Lung (tissue), 12 donors: ENCODE data around the gene ADCYAP1R1. TPM values are rescaled to one million over a fixed set of nuclear protein-coding genes. Genes with fewer than 3 reads are reported as not detected.
A peak's percentile ranks its signal among the peaks of the same experiment; 100 is the strongest.

Source experiments
- ATAC-seq: fragments of 200-7000 bp; cut with Tn5 transposase; one replicate; pipeline ENCODE4 v1.9.1; 2020; ENCODE audit warnings: moderate number of reproducible peaks; ENCODE audit not compliant: insufficient read depth, low FRiP score
- DNase-seq, 3 donors: peaks; one replicate each; pipeline ENCODE4 v3.0.0-alpha.2; 2013 to 2017
- H3K27ac ChIP-seq, 2 donors: one replicate each; pipeline ENCODE4 v1.5.1; 2013; ENCODE audit warnings: mild to moderate bottlenecking in 2 of 2, moderate library complexity in 2 of 2, control low read depth in 1 of 2, inconsistent platforms in 1 of 2, low read depth in 1 of 2, low read length in 1 of 2
- H3K27me3 ChIP-seq, 3 donors: one replicate each; pipeline ENCODE4 v1.5.1; 2013; ENCODE audit warnings: low read length in 2 of 3; ENCODE audit not compliant: control insufficient read depth in 3 of 3, insufficient read depth in 3 of 3
- H3K36me3 ChIP-seq, 4 donors: one replicate each; pipeline ENCODE4 v1.5.1; 2013; ENCODE audit warnings: low read length in 4 of 4, mild to moderate bottlenecking in 1 of 4, moderate library complexity in 1 of 4; ENCODE audit not compliant: control insufficient read depth in 4 of 4, insufficient read depth in 4 of 4
- H3K4me1 ChIP-seq, 5 donors: one replicate each; pipeline ENCODE4 v1.5.1; 2013; ENCODE audit warnings: low read length in 5 of 5, mild to moderate bottlenecking in 2 of 5, moderate library complexity in 1 of 5; ENCODE audit not compliant: control insufficient read depth in 5 of 5, insufficient read depth in 5 of 5
- H3K4me3 ChIP-seq: one replicate; pipeline ENCODE4 v1.5.1; 2013; ENCODE audit warnings: mild to moderate bottlenecking, control low read depth, moderate library complexity
- H3K9ac ChIP-seq, 2 donors: one replicate each; pipeline ENCODE4 v1.5.1; 2013; ENCODE audit warnings: low read length in 2 of 2, control low read depth in 1 of 2; ENCODE audit not compliant: insufficient read depth in 1 of 2
- H3K9me3 ChIP-seq, 4 donors: one replicate each; pipeline ENCODE4 v1.5.1; 2013; ENCODE audit warnings: low read length in 3 of 4, mild to moderate bottlenecking in 1 of 4, moderate library complexity in 1 of 4; ENCODE audit not compliant: control insufficient read depth in 4 of 4, insufficient read depth in 3 of 4
- CTCF ChIP-seq: IDR thresholded peaks from 2 replicates; pipeline ENCODE4 v1.5.1; 2012; ENCODE audit warnings: mild to moderate bottlenecking; ENCODE audit errors: control extremely low read depth, extremely low read depth
- WGBS, 2 donors: extraction: QIAGEN DNeasy Blood & Tissue Kit; methylation state at CpG; one replicate each; pipeline ENCODE4 v1.1.7; 2013; 5-methylcytosine and 5-hydroxymethylcytosine counted together
- polyA plus RNA-seq, 2 donors: library from polyadenylated mRNA; stranded (reverse); fragments of 200-250 nt; gene quantifications; one replicate each; pipeline ENCODE4 v1.2.1, GENCODE V29; 2013
- total RNA-seq, 2 donors: library from RNA; depleted of rRNA in 1 of 2; stranded (reverse); fragments of >200 nt in 1 of 2; gene quantifications; one replicate each; pipeline ENCODE4 v1.2.1, GENCODE V29; 2014 to 2021
- donor health status: control.
- donor health status: control.
- donor health status: Bipolar disorder and iron deficiency.
- donor health status: healthy.
- donor health status: DM: yes; HTN: yes; CAD: no.

Gene ADCYAP1R1
- total and polyA plus RNA-seq, 4 donors, result 0.14 to 1.00 (median 0.39) TPM

- Histone ChIP-seq H3K4me1 (peaks cover 0 to 7% (median 0%) of the 10 kb centered on the region in 5 donors), H3K27me3 (peaks cover 10 to 34% (median 31%) of the 10 kb centered on the region in 3 donors), H3K36me3 (no peaks in the 10 kb centered on the region), H3K4me3 (peak overlapping the region; percentile 7), H3K9me3 (peaks cover 0 to 2% (median 0%) of the 10 kb centered on the region in 4 donors), H3K27ac (no peak overlapping the region), H3K9ac (no peak overlapping the region)
- ATAC-seq (no peak), DNase-seq (no peak)
- TF ChIP-seq CTCF, result no peak
- 4 to 6% methylated on average over 50 of the region's 50 CpGs for WGBS, 2 donors
Observed at GRCh38 chr7:31052841-31053601, 913 bp downstream of the ADCYAP1R1 start.

- TF ChIP-seq CTCF, result no peak
- DNase-seq (no peak), ATAC-seq (no peak)
- Histone ChIP-seq H3K4me3 (no peak overlapping the region), H3K4me1 (peaks cover 0 to 7% (median 0%) of the 10 kb centered on the region in 5 donors), H3K9me3 (peaks cover 0 to 2% (median 0%) of the 10 kb centered on the region in 4 donors), H3K27me3 (peaks cover 10 to 34% (median 31%) of the 10 kb centered on the region in 3 donors), H3K36me3 (no peaks in the 10 kb centered on the region), H3K27ac (no peak overlapping the region), H3K9ac (no peak overlapping the region)
- WGBS, 2 donors, result 88 to 94% methylated on average over 5 of the region's 5 CpGs
Observed at GRCh38 chr7:31053986-31054385, 1.9 kb downstream of the ADCYAP1R1 start.

- DNase-seq (no peak), ATAC-seq (no peak)
- Histone ChIP-seq H3K36me3 (no peaks in the 10 kb centered on the region), H3K27me3 (peaks cover 10 to 34% (median 31%) of the 10 kb centered on the region in 3 donors), H3K9ac (no peak overlapping the region), H3K9me3 (peaks cover 0 to 2% (median 0%) of the 10 kb centered on the region in 4 donors), H3K4me3 (no peak overlapping the region), H3K27ac (no peak overlapping the region), H3K4me1 (peaks cover 0 to 7% (median 0%) of the 10 kb centered on the region in 5 donors)
- TF ChIP-seq CTCF, result no peak
- WGBS, 2 donors, result 72 to 87% methylated on average over 11 of the region's 11 CpGs
Observed at GRCh38 chr7:31054608-31055278, 2.6 kb downstream of the ADCYAP1R1 start.
